HUDEP-2 (cell line): ENCODE data around the gene EHF.
"Not testable (repeated sequence)": the region's sequence is repeated elsewhere in the genome, so short reads cannot be mapped to it uniquely, and the experiment has no call there.

Experiments used
- DNase-seq, 76 experiments: peaks; one replicate each; lab custom pipeline; 2025; ENCODE audit not compliant: unreplicated experiment in 76 of 76; lab: John Stamatoyannopoulos, UW

EHF gene

GRCh38 chr11:34658071-34659015 is 37.5 kb downstream of the EHF start:
- DNase-seq = no peak

GRCh38 chr11:34659096-34659733 is 38.3 kb downstream of the EHF start:
- no peak for DNase-seq

- DNase-seq = no peak
Observed at GRCh38 chr11:34665077-34665835, 44.4 kb downstream of the EHF start.

GRCh38 chr11:34667810-34668582 is 47.1 kb downstream of the EHF start:
- DNase-seq = no peak

GRCh38 chr11:34668583-34669053 is 47.7 kb downstream of the EHF start:
- DNase-seq = no peak

- no peak for DNase-seq
Observed at GRCh38 chr11:34669458-34669857, 48.6 kb downstream of the EHF start.

- no peak for DNase-seq
Observed at GRCh38 chr11:34671117-34671516, 50.2 kb downstream of the EHF start.

GRCh38 chr11:34671946-34672345 is 51.1 kb downstream of the EHF start:
- DNase-seq = no peak

GRCh38 chr11:34674038-34674437 is 53.1 kb downstream of the EHF start:
- no peak for DNase-seq

- DNase-seq = no peak
Observed at GRCh38 chr11:34676227-34676626, 55.3 kb downstream of the EHF start.

- no peak for DNase-seq
Observed at GRCh38 chr11:34679681-34680080, 58.8 kb downstream of the EHF start.

GRCh38 chr11:34680206-34680605 is 59.3 kb downstream of the EHF start:
- DNase-seq = no peak

GRCh38 chr11:34680918-34681586 is 60.2 kb downstream of the EHF start:
- DNase-seq = no peak

GRCh38 chr11:34682825-34683224 is 61.9 kb downstream of the EHF start:
- no peak for DNase-seq

- DNase-seq = no peak
Observed at GRCh38 chr11:34683396-34683795, 62.5 kb downstream of the EHF start.

- DNase-seq = no peak
Observed at GRCh38 chr11:34685864-34686263, 65.0 kb downstream of the EHF start.

GRCh38 chr11:34692299-34692698 is 71.4 kb downstream of the EHF start:
- DNase-seq = not testable (repeated sequence)

- no peak for DNase-seq
Observed at GRCh38 chr11:34696862-34697261, 76.0 kb downstream of the EHF start.

GRCh38 chr11:34706709-34707461 is 86.0 kb downstream of the EHF start:
- no peak for DNase-seq
